Activated CD8-positive, alpha-beta T cell treated with anti-CD3 and anti-CD28 coated beads for 36 hours (primary cell): ENCODE results near the gene NOD2. TPM values are rescaled to one million over a fixed set of nuclear protein-coding genes. Genes with fewer than 3 reads are reported as not detected.

Source experiments
- ATAC-seq: fragments of 200-7000 bp; cut with Tn5 transposase; one replicate; pipeline ENCODE4 v1.10.0; 2021; ENCODE audit warnings: mild to moderate bottlenecking, moderate library complexity
- CTCF ChIA-PET: fragments of 350-600 bp; sonication (Branson Sonifier 250); formaldehyde crosslinking; loops from one replicate; lab custom pipeline; 2021; ENCODE audit warnings: antibody characterized with exemption; lab: Charles Lee
- POLR2A ChIA-PET: fragments of 350-600 bp; sonication (Branson Sonifier 250); formaldehyde crosslinking; loops from one replicate; lab custom pipeline; 2021; ENCODE audit warnings: antibody characterized with exemption; lab: Charles Lee
- DNase-seq: peaks from one replicate; pipeline ENCODE4 v3.0.0-alpha.2; 2020
- H3K27ac Mint-ChIP-seq: one replicate; pipeline ENCODE4 v1.8.0; 2021; ENCODE audit warnings: mild to moderate bottlenecking, mixed read lengths
- H3K27me3 Mint-ChIP-seq: one replicate; pipeline ENCODE4 v1.8.0; 2021; ENCODE audit warnings: mixed read lengths
- H3K36me3 Mint-ChIP-seq: one replicate; pipeline ENCODE4 v1.8.0; 2021; ENCODE audit warnings: low read depth, mixed read lengths
- H3K4me1 Mint-ChIP-seq: one replicate; pipeline ENCODE4 v1.8.0; 2021; ENCODE audit warnings: low read depth, mixed read lengths
- H3K4me3 Mint-ChIP-seq: one replicate; pipeline ENCODE4 v1.8.0; 2021; ENCODE audit warnings: mild to moderate bottlenecking, moderate library complexity, mixed read lengths
- H3K9me3 Mint-ChIP-seq: one replicate; pipeline ENCODE4 v1.8.0; 2021; ENCODE audit warnings: mixed read lengths
- CTCF ChIP-seq: fragments of 200-600 bp; IDR thresholded peaks from one replicate; pipeline ENCODE4 v1.8.0; 2022; ENCODE audit warnings: antibody characterized with exemption, mild to moderate bottlenecking
- intact Hi-C: fragments of 100-400 bp; cut with micrococcal nuclease; formaldehyde crosslinking; loops from one replicate; pipeline ENCODE4 v1.10.0; 2022
- total RNA-seq, 2 experiments: library from RNA; stranded (reverse); gene quantifications; one replicate each; pipeline ENCODE4 v1.2.3, GENCODE V29; 2021

The NOD2 gene
- total RNA-seq, 2 experiments from 2014 or later = 1.1 to 1.6 TPM

DNA sequence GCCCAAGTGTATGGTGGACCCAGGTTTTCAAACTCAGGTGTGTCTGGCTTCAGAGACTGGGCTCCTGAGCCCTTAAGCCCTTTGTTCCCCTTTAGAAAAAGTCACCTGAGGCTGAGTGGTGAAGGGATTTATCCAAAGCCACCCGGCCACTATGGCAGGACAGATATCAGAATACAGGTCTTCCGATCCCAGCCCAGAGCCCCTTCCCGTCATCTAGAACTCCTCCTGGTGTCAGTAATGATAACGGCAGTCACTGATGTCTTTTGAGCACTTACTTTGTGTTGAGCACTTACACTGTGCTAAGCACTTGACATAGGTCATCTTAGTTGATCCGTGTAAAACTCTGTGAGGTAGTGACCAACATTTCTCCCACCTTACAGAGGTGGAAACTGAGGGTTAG lies 16.6 kb downstream of the NOD2 start:
- peaks cover 6% of the 10 kb centered on the region for H3K36me3 Mint-ChIP-seq
- ChIA-PET CTCF (interaction anchor here (1.7 kb wide), 1 partner anchor 10 kb away, joined by 5 read pairs; no protein-coding TSS in a partner anchor), POLR2A (interaction anchor here (1.0 kb wide), 1 partner anchor 381 kb away, joined by 3 read pairs; no protein-coding TSS in a partner anchor)
- ATAC-seq (no peak), DNase-seq (no peak)
- no peak overlapping the region for H3K27ac Mint-ChIP-seq
- intact Hi-C loops = no loop called here
- H3K27me3 Mint-ChIP-seq = no peaks in the 10 kb centered on the region
- peaks cover 35% of the 10 kb centered on the region for H3K4me1 Mint-ChIP-seq
- H3K4me3 Mint-ChIP-seq = no peak overlapping the region
- no peak for TF ChIP-seq CTCF
- peaks cover 9% of the 10 kb centered on the region for H3K9me3 Mint-ChIP-seq

DNA sequence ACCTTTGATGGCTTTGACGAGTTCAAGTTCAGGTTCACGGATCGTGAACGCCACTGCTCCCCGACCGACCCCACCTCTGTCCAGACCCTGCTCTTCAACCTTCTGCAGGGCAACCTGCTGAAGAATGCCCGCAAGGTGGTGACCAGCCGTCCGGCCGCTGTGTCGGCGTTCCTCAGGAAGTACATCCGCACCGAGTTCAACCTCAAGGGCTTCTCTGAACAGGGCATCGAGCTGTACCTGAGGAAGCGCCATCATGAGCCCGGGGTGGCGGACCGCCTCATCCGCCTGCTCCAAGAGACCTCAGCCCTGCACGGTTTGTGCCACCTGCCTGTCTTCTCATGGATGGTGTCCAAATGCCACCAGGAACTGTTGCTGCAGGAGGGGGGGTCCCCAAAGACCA lies 17.6 kb downstream of the NOD2 start:
- peaks cover 3% of the 10 kb centered on the region for H3K36me3 Mint-ChIP-seq
- no peaks in the 10 kb centered on the region for H3K27me3 Mint-ChIP-seq
- no peak overlapping the region for H3K27ac Mint-ChIP-seq
- no peak for DNase-seq
- CTCF ChIA-PET = interaction anchor here (0.7 to 1.2 kb wide), 2 partner anchors 36 to 45 kb away, joined by 3 read pairs; no protein-coding TSS in a partner anchor
- no peaks in the 10 kb centered on the region for H3K9me3 Mint-ChIP-seq
- H3K4me1 Mint-ChIP-seq = peaks cover 35% of the 10 kb centered on the region
- H3K4me3 Mint-ChIP-seq = no peak overlapping the region
- TF ChIP-seq CTCF = no peak
- no peak for ATAC-seq
- POLR2A ChIA-PET = interaction anchor here (1.0 kb wide), 1 partner anchor 10 kb away, joined by 3 read pairs; no protein-coding TSS in a partner anchor
- intact Hi-C loops = no loop called here

- intact Hi-C loops = no loop called here
- Mint-ChIP-seq H3K36me3 (no peaks in the 10 kb centered on the region), H3K9me3 (no peaks in the 10 kb centered on the region), H3K4me3 (no peak overlapping the region), H3K27me3 (no peaks in the 10 kb centered on the region), H3K4me1 (peaks cover 35% of the 10 kb centered on the region), H3K27ac (no peak overlapping the region)
- ATAC-seq = no peak
- DNase-seq = no peak
- ChIA-PET CTCF (interaction anchor here (1.2 kb wide), 1 partner anchor 35 kb away, joined by 3 read pairs; no protein-coding TSS in a partner anchor), POLR2A (no interaction called here)
- no peak for TF ChIP-seq CTCF
Measured at GRCh38 chr16:50711862-50712559, 18.6 kb downstream of the NOD2 start.

GRCh38 chr16:50712560-50712898 lies 19.1 kb downstream of the NOD2 start:
- no peaks in the 10 kb centered on the region for H3K27me3 Mint-ChIP-seq
- no peak overlapping the region for H3K27ac Mint-ChIP-seq
- peaks cover 35% of the 10 kb centered on the region for H3K4me1 Mint-ChIP-seq

More at GRCh38 chr16:50712560-50712898, 19.1 kb downstream of the NOD2 start:
- ChIA-PET POLR2A (no interaction called here), CTCF (no interaction called here)
- ATAC-seq (no peak), DNase-seq (no peak)
- no peak for TF ChIP-seq CTCF
- Mint-ChIP-seq H3K9me3 (no peaks in the 10 kb centered on the region), H3K36me3 (no peaks in the 10 kb centered on the region), H3K4me3 (no peak overlapping the region)
- intact Hi-C loops = no loop called here
